Inflammatory macrophage treated with lipopolysaccharide for 1 hour (primary cell): Measurements from ENCODE around the gene HIPK4.
A peak's percentile ranks its signal among the peaks of the same experiment; 100 is the strongest.
"Not testable (repeated sequence)": the region's sequence is repeated elsewhere in the genome, so short reads cannot be mapped to it uniquely, and the experiment has no call there.

ENCODE experiments used
- DNase-seq, 2 donors: peaks; one replicate each; pipeline ENCODE4 v3.0.0-alpha.2; 2020 to 2022

Gene HIPK4, protein sequence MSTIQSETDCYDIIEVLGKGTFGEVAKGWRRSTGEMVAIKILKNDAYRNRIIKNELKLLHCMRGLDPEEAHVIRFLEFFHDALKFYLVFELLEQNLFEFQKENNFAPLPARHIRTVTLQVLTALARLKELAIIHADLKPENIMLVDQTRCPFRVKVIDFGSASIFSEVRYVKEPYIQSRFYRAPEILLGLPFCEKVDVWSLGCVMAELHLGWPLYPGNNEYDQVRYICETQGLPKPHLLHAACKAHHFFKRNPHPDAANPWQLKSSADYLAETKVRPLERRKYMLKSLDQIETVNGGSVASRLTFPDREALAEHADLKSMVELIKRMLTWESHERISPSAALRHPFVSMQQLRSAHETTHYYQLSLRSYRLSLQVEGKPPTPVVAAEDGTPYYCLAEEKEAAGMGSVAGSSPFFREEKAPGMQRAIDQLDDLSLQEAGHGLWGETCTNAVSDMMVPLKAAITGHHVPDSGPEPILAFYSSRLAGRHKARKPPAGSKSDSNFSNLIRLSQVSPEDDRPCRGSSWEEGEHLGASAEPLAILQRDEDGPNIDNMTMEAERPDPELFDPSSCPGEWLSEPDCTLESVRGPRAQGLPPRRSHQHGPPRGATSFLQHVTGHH

DNA sequence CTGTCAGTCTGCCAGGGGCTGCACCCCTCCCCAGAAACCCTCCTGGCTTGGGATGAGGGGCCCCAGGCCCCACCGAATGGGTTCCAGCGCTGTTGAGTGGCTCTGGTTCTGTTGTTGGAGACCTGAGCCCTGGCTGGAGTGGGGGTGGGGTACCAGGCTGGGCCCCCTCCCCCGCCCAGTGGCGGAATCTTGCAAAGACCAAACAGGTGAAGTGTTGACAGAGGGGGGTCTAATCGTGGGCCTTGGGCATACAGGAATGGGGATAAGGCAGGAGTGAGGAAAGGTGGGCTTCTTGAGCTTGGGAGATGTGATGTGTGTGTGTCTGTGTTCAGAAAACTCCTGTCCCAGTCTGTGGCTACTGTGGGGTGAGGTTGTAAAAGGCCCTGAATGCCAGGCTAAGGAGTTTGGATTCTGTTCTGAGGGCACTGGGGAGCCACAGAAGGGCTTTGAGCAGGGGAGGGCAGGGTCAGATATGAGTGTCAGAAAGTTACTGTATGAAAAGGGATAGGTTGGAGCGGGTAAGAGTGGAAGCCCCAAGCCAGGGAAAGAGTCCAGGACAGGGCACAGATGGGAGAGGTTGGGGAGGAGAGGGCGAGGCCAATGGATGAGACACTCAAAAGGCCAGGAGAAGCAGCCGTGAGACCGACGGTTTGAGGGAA lies at the start of gene HIPK4:
TSS of gene HIPK4 (minus strand) at position 98 of the 659 bp plus-strand sequence. CDS start 279 bp downstream, outside the sequence.
- DNase-seq, result no peak

DNA sequence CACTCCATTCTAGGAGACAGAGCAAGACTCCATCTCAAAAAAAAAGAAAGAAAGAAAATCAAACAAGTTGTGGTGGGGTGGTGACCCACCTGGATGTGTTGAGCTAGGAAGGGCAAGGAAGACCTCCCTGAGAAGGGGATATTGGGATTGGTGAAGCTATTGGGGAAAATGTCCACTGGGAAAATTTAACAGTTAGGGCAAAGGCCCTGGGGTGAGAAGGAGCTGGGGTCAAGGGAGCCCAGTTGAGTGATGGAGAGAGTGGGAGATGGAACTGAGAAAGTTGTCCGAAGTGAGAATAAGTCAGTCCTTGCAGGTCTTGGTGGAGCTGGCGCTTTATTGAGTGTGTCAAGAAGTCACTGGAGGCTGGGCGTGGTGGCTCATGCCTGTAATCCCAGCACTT lies 48.3 kb upstream of the HIPK4 start:
- no peak for DNase-seq

DNA sequence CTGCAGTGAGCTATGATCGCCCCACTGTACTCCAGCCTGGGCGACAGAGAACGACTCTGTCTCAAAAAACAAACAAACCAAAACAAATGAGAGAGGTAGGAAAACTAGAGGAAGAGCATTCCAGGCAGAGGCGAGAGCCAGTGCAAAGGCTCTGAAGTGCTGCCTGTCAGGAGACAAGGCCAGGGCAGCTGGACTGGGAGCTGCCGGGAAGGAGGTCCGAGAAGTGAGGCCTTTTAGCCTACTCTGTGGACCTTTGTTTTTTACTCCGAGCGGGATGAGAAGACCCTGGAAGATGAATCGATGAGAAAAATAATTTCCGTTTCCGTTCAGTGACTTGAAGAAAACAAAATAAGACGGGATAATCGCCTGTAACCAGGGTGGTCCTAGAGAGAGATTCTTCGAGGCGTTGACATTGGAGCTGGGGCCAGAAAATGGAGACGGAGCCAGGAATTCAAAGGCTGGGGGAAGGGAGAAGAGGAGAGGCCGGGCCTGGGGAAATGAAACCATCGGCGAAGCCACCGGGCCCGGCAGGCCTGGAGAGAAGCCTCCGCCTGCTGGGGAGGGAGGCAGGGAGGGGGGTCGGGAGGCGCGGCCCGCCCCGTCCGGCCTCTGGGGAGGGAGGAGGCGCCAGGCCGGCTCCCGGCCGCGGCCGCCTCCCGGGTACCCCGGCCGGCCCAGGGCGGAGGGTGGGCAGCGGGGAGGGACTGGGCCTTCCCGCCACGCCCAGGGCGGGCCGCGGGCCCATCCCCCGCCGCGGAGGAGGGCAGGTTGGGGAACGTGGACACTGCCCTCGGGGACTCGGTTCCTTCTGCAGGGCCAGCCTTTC lies 43.6 kb upstream of the HIPK4 start:
- peak; percentile 87 to 88 for DNase-seq

GRCh38 chr19:40432760-40433159 lies 42.8 kb upstream of the HIPK4 start:
- DNase-seq, result not testable (repeated sequence)

DNA sequence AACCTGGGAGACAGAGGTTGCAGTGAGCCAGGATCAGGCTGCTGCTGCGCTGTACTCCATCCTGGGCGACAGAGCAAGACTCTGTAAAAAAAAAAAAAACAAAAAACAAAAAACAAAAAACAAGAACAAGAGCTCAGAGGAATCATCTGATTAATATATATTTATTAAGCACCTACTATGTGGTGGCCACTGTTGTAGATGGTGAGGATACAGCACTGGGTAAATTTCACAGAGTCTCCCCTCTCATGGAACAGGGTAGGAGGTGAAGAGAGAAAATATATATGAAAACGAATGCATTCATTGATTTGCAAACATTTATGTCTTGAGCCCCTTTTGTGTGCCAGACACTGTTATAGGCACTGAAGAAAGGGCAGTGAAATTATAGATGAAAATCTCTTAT lies 41.7 kb upstream of the HIPK4 start:
- no peak for DNase-seq

- not testable (repeated sequence) for DNase-seq
Measured at GRCh38 chr19:40430242-40430641, 40.3 kb upstream of the HIPK4 start.

DNA sequence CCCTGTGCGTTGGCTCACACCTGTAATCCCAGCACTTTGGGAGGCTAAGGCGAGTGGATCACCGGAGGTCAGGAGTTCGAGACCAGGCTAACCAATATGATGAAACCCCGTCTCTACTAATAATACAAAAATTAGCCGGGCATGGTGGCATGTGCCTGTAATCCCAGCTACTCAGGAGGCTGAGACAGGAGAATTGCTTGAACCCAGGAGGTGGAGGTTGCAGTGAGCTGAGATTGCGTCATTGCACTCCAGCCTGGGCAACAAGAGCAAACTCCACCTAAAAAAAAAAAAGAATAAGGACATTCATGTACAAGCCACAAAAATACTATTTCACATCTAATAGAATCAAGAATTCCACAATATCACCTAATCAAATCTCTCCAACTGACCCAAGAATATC lies 38.2 kb upstream of the HIPK4 start:
- not testable (repeated sequence) for DNase-seq

DNA sequence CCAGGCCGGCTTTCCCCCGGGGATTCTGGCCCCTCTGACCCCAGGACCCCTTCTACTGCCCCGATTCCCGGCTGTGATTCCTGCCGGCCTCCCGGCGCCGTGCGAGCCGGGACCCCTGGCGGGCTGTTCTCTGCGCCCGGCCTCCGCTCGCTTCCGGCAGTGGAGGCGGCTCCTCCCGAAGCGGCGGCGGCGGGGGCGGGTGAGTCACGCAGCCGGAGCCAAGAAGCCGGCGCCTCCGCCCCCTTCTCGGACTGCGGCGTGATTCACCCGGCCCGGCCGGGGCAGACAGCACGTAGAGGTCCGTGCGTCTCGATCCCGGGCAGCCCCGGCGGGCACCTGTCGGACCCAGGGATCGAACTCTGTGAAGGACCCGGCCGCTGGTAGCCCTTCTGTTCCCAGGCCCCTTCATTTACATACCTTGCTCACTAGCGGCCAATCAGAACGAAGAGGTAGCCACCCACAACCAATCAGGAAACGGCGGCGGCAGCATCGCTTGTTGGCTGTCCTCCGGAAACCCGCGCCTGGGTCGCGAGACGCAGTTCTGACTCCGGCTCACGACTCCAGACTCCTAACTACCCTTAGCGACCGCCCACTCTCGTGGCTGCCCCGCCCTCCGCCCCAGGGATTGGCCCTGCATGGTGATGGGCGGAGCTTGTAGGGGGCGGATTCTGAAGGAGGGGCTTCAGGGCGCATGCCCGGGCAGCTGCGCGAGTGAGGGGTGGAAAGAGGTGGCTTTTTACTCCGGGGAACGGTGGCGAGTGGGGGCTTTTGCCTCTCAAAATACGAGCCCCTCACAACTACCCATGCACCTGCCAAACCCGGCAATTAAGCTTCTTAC lies 35.7 kb upstream of the HIPK4 start, which contains the start of gene SERTAD1:
TSS of gene SERTAD1 (minus strand) at position 543 of the 838 bp plus-strand sequence. CDS start 2,446 bp downstream, outside the sequence.
- DNase-seq, result peak; percentile 100

- DNase-seq, result no peak
Measured at GRCh38 chr19:40424637-40425449, 34.9 kb upstream of the HIPK4 start.

GRCh38 chr19:40423938-40424337 lies 34.0 kb upstream of the HIPK4 start:
- no peak for DNase-seq

GRCh38 chr19:40422748-40423566 lies 33.0 kb upstream of the HIPK4 start:
- no peak for DNase-seq

DNA sequence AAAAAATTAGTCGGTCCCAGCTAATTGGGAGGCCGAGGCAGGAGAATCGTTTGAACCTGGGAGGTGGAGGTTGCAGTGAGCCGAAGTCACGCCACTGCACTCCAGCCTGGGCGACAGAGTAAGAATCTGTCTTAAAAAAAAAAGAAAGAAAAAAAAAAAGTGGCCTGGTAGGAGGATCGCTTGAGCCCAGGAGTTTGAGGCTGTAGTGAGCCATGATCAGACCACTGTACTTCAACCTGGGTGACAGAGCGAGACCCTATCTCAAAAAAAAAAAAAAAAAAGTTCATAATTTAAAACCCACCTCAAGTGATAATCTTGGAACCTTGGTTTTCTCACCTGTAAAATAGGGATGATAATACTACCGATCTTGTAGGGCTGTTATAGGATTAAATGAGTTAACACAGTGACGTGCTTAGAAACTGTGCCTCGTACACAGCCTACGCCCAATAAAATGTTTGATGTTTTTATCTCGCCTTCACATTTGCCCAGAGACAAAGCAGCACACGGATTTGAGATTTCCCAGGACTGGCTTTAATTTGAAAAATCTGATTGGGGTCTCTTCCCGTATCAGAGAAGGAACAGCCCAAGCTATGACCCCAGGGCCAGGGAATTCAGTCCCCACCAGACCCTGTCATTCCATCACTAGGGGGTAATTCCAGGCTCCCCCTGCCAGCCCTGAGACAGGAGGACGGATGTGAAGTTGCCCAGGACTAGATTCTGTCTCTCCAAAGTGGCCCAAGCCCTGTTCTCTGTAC lies 32.2 kb upstream of the HIPK4 start:
- DNase-seq, result no peak

GRCh38 chr19:40420766-40421765 lies 31.1 kb upstream of the HIPK4 start:
- peak; percentile 74 to 75 for DNase-seq

- DNase-seq, result no peak
Measured at GRCh38 chr19:40420451-40420765, 30.4 kb upstream of the HIPK4 start.

- DNase-seq, result no peak
Measured at GRCh38 chr19:40419780-40420179, 29.8 kb upstream of the HIPK4 start.

GRCh38 chr19:40419066-40419612 lies 29.2 kb upstream of the HIPK4 start:
- DNase-seq, result no peak

- no peak for DNase-seq
Measured at GRCh38 chr19:40418040-40418439, 28.1 kb upstream of the HIPK4 start.

DNA sequence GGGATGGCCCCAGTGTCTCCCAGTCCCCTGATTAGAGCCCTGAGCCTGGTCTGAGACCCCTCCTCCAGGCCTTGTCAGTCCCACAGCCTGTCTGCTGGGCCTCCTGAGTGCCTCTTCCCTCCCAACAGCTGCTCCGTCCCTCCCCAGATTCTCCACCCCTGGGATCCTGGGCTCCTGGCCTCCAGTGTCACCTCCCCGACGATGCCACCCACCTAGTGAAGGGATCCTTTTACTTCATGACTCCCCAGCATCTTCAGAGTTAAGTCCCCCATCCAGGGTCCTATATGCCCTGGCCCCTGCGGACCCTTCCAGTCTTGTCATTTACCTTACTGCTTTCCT lies 27.6 kb upstream of the HIPK4 start:
- no peak for DNase-seq
